ENCODE data around the gene ZBTB47. TPM values are rescaled to one million over a fixed set of nuclear protein-coding genes. Genes with fewer than 3 reads are reported as not detected.

Gene ZBTB47
- total and polyA plus RNA-seq, 2 experiments from 2014 or later, result 7.0 to 14.2 TPM

DNA sequence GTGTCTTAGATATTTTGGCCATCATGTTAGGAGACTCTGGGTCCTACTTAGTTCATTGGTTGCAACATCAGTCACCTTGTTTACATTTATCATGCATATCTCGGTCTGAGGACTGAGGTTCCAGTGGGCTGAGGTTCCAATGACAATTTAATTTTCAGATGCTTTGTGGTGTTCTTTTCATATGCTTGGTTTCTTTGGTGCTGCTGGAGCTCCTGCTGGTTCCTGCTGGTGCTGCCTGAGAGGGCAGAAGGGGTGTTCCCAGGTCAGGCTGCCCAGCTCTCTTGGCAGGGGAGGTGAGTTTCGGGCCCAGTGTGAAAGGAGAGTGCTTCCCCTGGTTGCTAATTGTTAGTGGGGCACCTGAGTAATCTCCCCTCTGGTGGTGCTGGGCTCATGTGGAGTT lies 24.9 kb downstream of the ZBTB47 start:
- no peaks in the 10 kb centered on the region for H3K79me2 ChIP-seq
- no peak overlapping the region for H3K4me2 ChIP-seq
- no peak for DNase-seq (ENCODE audit: low spot score)
- H3K9me2 ChIP-seq (replicated peaks; ENCODE audit: insufficient read depth), result no peaks in the 10 kb centered on the region
- no peak overlapping the region for H3K27ac ChIP-seq
- H3K9me3 ChIP-seq (ENCODE audit: low read depth), result no peaks in the 10 kb centered on the region
- H3K4me3 ChIP-seq, result no peak overlapping the region
- H3K36me3 ChIP-seq (replicated peaks; ENCODE audit: insufficient read depth, low read depth), result no peaks in the 10 kb centered on the region
- H2AFZ ChIP-seq, result no peak overlapping the region
- TF ChIP-seq EZH2 (IDR thresholded peaks at IDR 0.05; ENCODE audit: borderline replicate concordance) (no peak), EZH2phosphoT487 (IDR thresholded peaks at IDR 0.05; ENCODE audit: low read depth, severe bottlenecking, unreplicated experiment) (no peak)
- TF ChIP-seq, protein P1, sequence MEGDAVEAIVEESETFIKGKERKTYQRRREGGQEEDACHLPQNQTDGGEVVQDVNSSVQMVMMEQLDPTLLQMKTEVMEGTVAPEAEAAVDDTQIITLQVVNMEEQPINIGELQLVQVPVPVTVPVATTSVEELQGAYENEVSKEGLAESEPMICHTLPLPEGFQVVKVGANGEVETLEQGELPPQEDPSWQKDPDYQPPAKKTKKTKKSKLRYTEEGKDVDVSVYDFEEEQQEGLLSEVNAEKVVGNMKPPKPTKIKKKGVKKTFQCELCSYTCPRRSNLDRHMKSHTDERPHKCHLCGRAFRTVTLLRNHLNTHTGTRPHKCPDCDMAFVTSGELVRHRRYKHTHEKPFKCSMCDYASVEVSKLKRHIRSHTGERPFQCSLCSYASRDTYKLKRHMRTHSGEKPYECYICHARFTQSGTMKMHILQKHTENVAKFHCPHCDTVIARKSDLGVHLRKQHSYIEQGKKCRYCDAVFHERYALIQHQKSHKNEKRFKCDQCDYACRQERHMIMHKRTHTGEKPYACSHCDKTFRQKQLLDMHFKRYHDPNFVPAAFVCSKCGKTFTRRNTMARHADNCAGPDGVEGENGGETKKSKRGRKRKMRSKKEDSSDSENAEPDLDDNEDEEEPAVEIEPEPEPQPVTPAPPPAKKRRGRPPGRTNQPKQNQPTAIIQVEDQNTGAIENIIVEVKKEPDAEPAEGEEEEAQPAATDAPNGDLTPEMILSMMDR (IDR thresholded peaks at IDR 0.05; ENCODE audit: poor library complexity), result no peak
- no peaks in the 10 kb centered on the region for H3K4me1 ChIP-seq (ENCODE audit: insufficient read depth)
- no peaks in the 10 kb centered on the region for H3K27me3 ChIP-seq
- H4K20me1 ChIP-seq (ENCODE audit: insufficient read depth, poor library complexity, severe bottlenecking), result no peaks in the 10 kb centered on the region
- 79% methylated on average over 2 of the region's 2 CpGs for WGBS (ENCODE audit: low lambda C conversion rate, missing lambda C conversion rate)

DNA sequence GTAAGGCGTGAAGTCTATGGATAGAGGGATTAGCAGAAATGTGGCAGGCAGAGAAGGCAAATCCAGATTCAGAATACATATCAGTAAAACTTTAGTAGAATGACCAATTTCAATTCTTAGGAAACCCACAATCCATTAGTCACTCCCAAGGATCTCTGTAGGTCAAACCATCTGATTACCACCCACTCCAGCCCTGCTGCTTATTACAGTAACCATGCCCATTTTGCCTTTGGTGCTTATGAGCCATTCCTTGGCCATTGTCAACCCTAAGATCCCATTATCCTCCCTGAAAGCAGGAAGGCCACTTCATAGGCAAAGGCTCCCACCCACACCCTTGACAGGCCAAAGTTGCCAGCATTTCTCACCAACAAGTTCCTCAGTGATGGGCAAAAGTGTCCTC lies 26.8 kb downstream of the ZBTB47 start:
- no peaks in the 10 kb centered on the region for H3K36me3 ChIP-seq (replicated peaks; ENCODE audit: insufficient read depth, low read depth)
- no peaks in the 10 kb centered on the region for H3K79me2 ChIP-seq
- no peak overlapping the region for H3K4me3 ChIP-seq
- no peaks in the 10 kb centered on the region for H3K27me3 ChIP-seq
- no peak overlapping the region for H3K4me2 ChIP-seq
- no peaks in the 10 kb centered on the region for H3K9me2 ChIP-seq (replicated peaks; ENCODE audit: insufficient read depth)
- peaks cover 5% of the 10 kb centered on the region for H3K4me1 ChIP-seq (ENCODE audit: insufficient read depth)
- no peak overlapping the region for H2AFZ ChIP-seq
- H4K20me1 ChIP-seq (ENCODE audit: insufficient read depth, poor library complexity, severe bottlenecking), result no peaks in the 10 kb centered on the region
- TF ChIP-seq EZH2 (IDR thresholded peaks at IDR 0.05; ENCODE audit: borderline replicate concordance), result no peak
- TF ChIP-seq, protein P1 (IDR thresholded peaks at IDR 0.05; ENCODE audit: poor library complexity), result no peak
- TF ChIP-seq EZH2phosphoT487 (IDR thresholded peaks at IDR 0.05; ENCODE audit: low read depth, severe bottlenecking, unreplicated experiment), result no peak
- 86% methylated on average over 1 of the region's 1 CpG for whole genome bisulfite sequencing (ENCODE audit: low lambda C conversion rate, missing lambda C conversion rate)
- H3K9me3 ChIP-seq (ENCODE audit: low read depth), result no peaks in the 10 kb centered on the region
- H3K27ac ChIP-seq, result no peak overlapping the region
- no peak for DNase-seq (ENCODE audit: low spot score)

DNA sequence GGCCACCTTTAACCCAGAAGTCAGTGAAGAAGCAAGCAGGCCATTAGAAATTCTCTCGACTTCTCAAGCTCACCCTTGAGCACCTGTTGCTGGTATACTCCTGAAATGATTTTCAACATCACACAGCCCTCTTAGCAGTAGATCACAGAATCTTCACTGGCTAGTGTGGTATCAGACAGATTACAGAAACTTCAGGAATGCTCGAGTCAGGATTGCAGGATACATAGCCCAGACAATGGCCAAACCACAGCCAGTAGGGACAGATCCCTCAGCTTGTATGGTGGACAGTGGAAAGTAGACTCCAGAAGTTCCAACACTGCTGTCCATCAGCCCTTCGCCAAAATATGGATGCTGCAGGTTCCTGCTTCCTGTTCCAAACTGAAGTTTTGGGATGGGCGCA lies 27.3 kb downstream of the ZBTB47 start:
- no peak overlapping the region for H2AFZ ChIP-seq
- 82% methylated on average over 4 of the region's 4 CpGs for WGBS (ENCODE audit: low lambda C conversion rate, missing lambda C conversion rate)
- no peak for DNase-seq (ENCODE audit: low spot score)
- H3K9me2 ChIP-seq (replicated peaks; ENCODE audit: insufficient read depth), result no peaks in the 10 kb centered on the region
- H3K4me3 ChIP-seq, result no peak overlapping the region
- no peak overlapping the region for H3K4me2 ChIP-seq
- no peaks in the 10 kb centered on the region for H3K9me3 ChIP-seq (ENCODE audit: low read depth)
- no peaks in the 10 kb centered on the region for H3K79me2 ChIP-seq
- TF ChIP-seq EZH2 (IDR thresholded peaks at IDR 0.05; ENCODE audit: borderline replicate concordance) (no peak), EZH2phosphoT487 (IDR thresholded peaks at IDR 0.05; ENCODE audit: low read depth, severe bottlenecking, unreplicated experiment) (no peak)
- TF ChIP-seq, protein P1 (IDR thresholded peaks at IDR 0.05; ENCODE audit: poor library complexity), result no peak
- H3K4me1 ChIP-seq (ENCODE audit: insufficient read depth), result peaks cover 5% of the 10 kb centered on the region
- H3K36me3 ChIP-seq (replicated peaks; ENCODE audit: insufficient read depth, low read depth), result no peaks in the 10 kb centered on the region
- H3K27me3 ChIP-seq, result no peaks in the 10 kb centered on the region
- no peak overlapping the region for H3K27ac ChIP-seq
- no peaks in the 10 kb centered on the region for H4K20me1 ChIP-seq (ENCODE audit: insufficient read depth, poor library complexity, severe bottlenecking)

Data from hepatocyte (in vitro differentiated cells).